GM18909 (cell line): ENCODE measurements around the gene MPLKIP.
"Not testable (repeated sequence)": the region's sequence is repeated elsewhere in the genome, so short reads cannot be mapped to it uniquely, and the experiment has no call there.

Source experiments
- ATAC-seq: cut with Tn5 transposase; IDR thresholded peaks from one replicate; pipeline ENCODE4 v1.9.1; 2021; ENCODE audit warnings: mild to moderate bottlenecking; ENCODE audit not compliant: unreplicated experiment, poor library complexity

The MPLKIP gene

DNA sequence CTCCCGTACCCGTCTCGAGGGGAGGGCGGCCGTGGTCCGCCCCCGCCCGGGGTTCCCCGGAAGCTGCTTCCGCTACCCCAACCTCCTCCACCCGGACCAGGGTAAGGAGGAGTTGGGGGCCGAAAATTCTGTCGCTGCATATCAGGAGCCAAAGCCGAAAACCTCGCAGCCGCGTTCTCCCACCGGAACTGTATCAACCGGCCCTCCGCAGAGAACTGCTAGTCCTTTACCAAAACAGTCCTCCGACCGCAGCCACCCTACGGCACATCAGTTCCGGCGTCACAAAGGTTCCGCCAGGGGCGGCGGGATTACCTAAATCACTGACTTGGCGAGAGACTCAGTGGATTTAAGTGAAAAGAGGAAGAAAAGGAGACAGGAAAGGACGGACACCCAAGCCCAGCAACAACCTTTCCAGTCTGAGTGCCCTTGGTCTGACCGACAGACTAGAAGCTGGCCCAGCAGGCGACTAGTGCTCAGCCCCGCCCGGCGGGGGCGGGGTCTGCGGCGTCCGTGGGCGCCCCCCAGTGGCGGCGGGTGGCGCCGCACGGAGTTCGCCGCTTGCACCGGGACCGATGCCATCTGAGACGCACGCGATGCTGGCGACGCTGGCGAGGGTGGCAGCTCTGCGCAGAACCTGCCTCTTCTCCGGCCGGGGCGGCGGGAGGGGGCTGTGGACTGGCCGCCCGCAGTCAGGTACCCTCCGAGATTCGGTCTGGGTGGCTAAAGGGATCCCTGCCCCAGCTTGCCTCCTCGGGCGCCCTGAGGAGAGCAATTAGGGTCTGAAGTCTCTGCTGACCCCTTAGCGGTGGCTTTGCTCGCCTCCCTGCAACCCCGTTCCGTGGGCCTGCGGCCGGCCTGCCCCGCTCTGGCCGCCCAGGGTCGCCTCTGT, at the start of gene MPLKIP, which contains the start of gene SUGCT:
Gene MPLKIP (minus strand): TSS at position 195 of the 889 bp plus-strand sequence. CDS start 55 bp downstream, at position 140.
Gene SUGCT (plus strand): TSS at position 578 of the 889 bp plus-strand sequence.
- peak; percentile 91 for ATAC-seq

DNA sequence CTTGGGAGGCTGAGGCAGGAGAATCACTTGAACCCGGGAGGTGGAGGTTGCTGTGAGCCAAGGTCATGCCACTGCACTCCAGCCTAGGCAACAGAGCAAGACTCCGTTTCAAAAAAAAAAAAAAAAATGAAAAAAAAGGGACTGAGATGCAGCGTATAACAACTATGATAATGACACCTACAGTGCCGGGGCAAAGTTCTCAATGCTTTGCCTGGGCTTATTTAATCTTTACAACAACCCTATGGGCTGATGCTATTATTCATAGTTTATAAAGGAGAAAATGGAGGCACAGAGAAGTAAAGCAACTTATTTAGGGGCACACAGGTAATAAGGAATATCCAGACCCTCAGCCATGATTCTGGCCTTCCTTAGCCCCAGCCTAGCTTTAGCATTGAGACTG, 48.0 kb upstream of the MPLKIP start:
- ATAC-seq = no peak

DNA sequence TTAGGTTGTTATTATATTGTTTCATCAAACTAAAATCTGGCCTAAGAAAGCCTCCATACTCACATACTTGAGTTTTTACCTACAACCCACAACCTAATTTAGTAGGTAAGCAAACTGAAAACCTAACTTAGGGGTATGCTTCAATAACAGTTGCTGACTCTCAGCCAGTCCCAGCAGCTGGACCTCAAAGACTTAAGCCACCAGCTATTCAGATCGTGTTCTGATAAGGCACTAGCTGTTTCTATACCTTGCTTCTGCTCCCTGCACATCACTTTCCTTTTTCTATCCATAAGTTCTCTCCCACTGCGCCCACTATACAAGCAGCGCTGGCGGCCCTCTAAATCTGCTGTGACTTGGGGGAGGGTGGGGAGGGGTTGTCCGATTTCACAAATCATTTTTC, 42.6 kb upstream of the MPLKIP start:
- ATAC-seq = no peak

DNA sequence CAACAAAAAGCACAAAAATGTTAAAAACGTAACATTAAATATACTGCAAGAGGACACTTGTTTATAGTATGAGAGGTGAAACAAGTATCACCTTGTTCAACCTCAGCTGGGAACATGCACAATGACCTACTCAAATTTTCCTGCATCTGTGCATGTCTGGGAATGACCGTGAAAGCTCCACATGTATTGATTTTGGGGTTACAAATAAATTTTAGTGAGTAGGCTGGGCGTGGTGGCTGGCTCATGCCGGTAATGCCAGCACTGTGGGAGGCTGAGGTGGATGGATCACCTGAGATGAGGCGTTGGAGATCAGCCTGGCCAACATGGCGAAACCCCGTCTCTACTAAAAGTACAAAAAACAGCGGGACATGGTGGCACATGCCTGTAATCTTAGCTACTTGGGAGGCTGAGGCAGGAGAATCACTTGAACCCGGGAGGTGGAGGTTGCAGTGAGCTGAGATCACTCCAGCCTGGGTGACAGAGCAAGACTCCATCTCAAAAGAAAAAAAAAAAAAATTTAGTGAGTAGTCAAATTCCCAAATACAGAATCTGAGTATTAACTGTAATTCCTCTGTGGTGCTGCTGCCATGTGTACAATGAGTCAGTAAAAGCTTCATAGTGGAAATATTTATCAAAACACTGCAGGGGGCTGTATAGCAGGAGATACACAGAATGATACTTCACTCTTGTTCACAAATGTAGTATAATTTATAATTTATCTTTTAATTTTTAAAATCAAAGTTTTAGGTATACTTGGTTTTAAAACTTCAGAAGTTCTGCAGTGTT, 41.5 kb upstream of the MPLKIP start:
- ATAC-seq = no peak

DNA sequence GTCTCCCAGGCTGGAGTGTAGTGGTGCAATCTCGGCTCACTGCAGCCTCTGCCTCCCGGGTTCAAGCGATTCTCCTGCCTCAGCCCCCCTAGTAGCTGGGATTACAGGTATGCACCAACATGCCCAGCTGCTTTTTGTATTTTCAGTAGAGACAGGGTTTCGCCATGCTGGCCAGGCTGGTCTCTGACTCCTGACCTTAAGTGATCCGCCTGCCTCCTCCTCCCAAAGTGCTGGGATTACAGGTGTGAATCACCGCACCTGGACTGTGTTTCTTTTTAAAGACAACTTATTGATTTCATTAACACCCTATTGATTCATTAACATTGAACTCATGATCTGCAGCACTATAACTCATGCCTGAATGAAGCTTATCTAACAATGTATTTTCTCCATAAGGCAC, 40.8 kb upstream of the MPLKIP start:
- not testable (repeated sequence) for ATAC-seq

DNA sequence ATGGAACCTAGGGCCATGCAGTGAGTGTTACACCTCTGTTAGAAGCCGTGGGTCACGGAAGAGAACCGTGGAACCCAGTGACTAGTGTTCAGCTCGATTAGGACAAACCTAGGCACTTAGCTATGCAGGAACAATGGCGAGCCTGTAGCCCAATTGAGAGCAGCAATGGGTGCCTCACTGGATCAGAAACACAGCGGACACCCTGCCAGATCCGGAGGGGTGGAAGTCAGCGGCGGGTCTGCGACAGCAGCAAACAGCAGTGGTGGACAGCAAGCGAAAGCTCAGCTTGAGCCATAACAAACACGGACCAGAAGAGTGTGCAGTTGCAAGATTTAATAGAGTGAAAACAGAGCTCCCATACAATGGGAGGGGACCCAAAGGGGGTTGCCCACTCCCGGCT, 38.7 kb upstream of the MPLKIP start:
- ATAC-seq = not testable (repeated sequence)

DNA sequence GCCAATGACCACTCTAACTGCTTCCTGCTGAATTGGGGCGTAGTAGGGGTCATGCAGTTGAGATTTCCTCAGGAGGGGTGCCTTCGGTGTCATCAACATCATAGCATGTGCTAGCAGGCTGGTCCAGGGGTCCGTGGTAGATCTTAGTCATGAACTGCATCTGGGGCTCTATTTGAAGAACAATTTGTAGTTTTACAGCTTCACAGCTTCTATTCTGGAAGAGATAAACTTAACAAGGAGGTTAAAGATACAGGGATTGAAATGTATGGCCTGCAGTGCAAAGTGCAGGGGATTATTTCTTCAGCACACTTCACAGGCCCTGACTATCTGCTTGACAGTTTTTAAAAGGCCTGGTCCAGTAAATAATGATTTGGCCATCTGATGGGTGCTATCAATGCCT, 33.8 kb upstream of the MPLKIP start:
- not testable (repeated sequence) for ATAC-seq

DNA sequence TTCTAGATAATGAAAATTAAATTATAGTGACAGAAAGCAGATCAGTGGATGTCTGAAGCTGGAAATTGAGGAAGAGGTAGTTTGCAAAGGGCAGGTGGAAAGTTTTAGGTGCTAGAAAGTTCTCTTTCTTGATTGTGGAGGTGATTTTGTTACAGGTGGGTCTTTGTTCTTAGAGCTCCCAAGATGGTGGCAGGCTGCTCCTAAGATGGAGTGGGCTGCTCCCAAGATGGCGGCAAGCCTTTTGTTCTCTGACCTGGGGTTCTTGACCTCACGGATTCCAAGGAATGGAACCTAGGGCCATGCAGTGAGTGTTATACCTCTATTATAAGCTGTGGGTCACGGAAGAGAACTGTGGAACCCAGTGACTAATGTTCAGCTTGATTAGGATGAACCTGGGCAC, 32.9 kb upstream of the MPLKIP start:
- no peak for ATAC-seq

DNA sequence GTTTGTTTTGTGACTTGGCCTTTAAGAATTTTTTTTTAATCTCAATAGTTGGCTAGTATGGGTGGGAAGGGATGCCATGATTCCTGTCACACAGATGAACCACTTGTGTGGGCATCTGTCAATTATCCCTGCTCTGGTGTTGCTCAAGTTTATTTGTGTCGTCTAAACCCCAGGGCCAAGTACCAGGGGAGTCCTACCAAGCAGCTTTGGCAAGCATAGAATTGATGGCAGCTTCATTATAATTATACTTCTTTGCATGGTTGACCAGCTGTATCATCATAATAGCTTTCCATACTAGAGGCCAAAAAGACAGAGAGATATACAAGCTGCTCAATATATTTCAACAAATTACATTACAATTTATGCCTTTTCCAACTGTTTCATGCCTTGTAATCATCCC, 30.8 kb upstream of the MPLKIP start:
- ATAC-seq = no peak

DNA sequence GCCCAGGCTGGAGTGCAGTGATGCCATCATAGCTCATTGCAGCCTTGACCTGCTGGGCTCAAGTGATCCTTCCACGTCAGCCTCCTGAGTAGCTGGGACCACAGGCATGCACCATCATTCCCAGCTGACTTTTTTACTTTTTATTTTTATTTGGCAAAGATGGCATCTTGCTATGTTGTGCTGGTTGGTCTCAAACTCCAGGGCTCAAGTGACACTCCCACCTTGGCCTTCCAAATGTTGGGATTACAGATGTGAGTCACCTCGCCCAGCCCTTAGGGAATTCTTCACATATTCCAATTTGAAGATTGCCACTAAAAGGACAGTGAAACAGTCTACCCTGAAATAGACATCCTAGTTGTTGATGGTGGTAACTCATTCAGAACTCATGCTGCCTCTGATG, 28.1 kb upstream of the MPLKIP start:
- no peak for ATAC-seq

DNA sequence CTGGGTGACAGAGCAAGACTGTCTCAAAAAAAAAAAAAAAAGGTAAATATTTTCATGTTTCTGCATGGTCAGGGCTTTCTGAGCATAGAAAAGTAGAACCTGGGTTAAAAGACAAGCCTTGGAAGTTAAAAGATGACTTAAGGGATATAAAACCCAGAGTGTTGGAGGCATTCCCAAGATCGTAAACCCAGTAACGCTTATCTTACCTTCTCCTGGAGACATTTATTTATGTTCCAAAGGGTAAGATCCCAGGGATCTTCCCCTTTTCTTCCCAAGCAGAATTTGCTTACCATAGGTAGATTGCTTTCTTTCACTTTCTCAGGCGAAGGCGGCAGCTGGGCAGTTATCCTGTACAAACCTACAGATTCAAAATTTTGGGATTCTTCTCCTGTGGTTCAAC, 22.6 kb upstream of the MPLKIP start:
- no peak for ATAC-seq

DNA sequence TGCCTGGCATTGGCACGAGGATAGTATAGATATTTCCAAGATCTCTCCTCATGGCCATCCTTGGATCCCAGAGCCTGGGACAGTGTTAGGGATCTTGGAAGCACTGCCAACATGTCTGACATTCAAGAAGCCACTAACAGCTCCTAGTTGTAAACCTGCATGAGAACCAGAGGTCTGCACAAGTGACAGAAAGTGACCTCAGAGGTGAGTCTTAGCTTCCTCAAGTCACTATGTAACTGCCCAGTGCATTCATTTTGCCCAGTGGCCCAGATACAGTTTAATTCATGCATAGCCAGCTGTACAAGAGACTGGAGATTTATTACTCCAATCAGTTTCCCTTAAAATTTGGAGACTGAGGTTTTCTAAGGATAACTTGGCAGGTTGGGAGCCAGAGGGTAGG, 17.1 kb upstream of the MPLKIP start:
- no peak for ATAC-seq

DNA sequence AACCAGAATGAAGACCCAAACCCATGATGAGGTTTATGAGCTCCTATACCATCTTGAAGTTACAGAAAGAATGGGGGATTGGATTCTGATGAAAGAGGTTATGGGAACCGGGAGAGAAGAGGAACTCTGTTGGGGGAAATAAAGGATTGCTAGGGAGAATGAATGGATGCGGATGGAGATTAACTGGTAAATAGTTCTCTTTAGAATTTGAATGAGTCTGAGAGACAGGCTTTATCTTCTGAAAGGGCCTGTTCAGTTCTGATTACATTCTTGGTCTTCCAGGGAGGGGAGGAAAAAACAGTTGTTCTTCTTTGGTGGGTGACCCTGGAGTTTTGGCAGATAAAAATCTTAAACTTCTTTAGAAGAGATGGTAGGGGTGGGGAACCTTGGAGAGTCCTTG, 14.2 kb upstream of the MPLKIP start:
- ATAC-seq = no peak

DNA sequence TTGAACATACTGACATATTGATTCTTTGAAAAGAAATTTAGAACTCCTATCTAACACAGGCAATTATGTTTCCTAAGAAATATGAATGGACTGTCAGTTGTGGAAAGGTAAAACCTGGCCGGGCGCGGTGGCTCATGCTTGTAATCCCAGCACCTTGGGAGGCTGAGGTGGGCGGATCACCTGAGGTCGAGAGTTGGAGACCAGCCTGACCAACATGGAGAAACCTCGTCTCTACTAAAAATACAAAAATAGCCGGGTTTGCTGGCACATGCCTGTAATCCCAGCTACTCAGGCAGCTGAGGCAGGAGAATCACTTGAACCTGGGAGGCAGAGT, 13.8 kb upstream of the MPLKIP start:
- not testable (repeated sequence) for ATAC-seq

DNA sequence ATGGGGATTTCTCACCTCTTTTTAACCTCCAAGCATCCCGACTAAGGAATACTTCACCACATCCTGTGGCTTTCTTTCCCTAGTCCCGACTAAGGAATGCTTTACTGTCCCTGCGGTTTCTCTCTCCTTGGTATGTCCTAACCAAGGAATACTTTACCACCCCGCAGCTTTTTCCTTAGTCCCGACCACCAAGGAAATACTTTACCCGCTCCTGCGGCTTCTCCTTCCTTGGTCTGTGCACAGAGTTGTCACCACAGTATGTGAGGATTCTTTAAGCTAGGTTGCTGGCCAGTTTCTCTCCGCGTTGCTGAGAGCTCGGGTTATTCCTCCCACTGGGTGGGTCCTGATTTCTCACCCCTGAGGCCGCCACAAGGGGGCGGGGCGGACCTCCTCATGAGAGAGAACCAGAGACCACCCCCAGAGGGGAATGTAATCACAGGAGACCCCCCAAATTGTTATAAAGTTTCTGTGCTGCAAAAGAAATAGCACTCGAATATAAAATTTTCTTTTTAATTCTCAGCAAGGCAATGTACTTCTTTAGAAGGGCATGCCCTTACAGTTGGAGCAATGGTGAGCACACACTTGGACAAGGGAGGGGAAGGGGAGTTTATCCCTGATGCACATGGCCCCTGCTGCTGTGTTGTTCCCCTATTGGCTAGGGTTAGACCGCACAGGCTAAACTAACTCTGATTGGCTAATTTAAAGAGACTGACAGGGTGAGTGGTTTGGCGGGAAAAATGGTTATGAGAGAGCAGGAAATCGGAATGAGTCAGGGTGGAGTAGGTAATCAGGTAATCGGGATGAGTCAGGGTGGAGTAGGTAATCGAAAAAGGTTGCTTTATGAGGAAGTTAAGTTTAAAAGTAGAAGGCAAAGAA, 13.2 kb upstream of the MPLKIP start:
- no peak for ATAC-seq

DNA sequence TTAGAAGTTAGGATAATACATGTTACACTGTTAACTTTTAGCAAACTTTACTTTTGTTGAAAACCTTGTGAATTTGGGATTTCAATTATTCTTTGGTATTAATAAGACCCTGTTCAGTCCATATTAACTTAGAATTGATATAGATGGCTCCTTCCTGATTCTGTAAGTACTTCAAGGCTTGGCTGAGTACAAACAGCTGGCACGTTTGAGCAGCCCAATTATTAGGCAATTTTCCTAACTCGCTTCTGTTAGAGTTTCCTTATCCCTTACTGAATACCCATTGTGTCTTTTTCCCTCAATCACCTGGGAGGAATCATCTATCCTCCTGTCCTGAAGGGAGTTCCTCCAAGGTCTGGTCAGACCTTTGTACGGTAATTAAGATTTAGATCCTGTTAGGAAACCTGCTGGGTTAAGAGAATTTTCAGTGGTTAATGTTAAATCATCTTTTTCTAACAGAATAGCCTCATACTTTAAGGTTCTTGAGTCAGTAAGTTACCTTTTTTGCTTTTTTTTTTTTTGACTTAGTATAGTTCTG, 11.2 kb upstream of the MPLKIP start:
- ATAC-seq = not testable (repeated sequence)

DNA sequence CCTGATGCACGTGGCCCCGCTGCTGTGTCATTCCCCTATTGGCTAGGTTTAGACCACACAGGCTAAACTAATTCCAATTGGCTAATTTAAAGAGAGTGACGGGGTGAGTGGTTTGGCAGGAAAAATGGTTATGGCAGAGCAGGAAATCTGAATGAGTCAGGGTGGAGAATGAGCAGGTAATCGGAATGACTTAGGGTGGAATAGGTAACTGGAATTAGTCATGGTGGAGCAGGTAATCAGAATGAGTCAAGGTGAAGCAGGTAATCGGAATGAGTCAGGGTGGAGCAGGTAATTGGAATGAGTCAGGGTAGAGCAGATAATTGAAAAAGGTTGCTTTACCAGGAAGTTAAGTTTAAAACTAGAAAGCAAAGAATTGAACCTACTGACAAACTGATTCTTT, 7.5 kb upstream of the MPLKIP start:
- ATAC-seq = not testable (repeated sequence)

DNA sequence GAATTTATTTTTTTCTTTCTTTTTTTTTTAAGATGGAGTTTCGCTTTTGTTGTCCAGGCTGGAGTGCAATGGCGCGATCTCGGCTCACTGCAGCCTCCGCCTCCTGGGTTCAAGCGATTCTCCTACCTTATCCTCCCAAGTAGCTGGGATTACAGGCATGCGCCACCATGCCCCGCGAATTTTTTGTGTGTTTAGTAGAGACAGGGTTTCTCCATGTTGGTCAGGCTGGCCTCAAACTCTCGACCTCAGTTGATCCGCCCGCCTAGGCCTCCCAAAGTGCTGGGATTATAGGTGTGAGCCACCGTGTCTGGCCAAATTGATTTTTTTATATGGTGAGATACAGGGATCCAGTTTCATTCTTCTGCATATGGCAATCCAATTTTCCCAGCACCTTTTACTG, 5.5 kb upstream of the MPLKIP start:
- not testable (repeated sequence) for ATAC-seq

DNA sequence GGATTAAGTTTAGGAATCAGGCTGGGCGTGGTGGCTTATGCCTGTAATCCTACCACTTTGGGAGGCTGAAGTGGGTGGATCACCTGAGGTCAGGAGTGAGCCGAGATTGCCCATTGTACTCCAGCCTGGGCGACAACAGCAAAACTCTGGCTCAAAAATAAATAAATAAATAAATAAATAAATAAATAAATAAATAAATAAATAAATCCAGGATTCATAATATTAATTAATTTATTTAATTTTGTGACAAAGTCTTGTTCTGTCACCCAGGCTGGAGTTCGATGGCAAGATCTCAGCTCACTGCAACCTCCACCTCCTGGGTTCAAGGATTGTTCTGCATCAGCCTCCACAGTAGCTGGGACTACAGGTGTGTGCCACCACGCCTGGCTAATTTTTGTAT, 4.6 kb upstream of the MPLKIP start:
- ATAC-seq = no peak

DNA sequence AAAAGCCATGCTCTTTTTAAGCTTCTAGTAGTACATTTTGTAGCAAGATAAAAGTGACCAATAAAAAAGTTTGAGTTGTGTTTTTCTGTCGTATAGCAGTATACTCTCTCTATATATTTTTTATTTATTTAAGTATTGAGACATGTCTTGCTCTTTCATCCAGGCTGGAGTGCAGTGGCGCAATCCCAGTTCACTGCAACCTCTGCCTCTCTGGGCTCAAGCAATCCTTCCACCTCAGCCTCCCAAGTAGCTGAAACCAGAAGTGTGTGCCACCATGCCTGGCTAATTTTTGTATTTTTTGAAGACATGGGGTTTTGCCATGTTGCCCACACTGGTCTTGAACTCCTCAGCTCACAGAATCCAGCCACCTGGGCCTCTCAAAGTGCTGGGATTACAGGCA, 3.1 kb upstream of the MPLKIP start:
- ATAC-seq = no peak
